Peyer's patch (tissue), 4 donors: Measurements from ENCODE around the gene PTPRJ.

Source experiments
- POLR2A ChIP-seq, 2 donors: fragments of 450-650 bp; IDR thresholded peaks; one replicate each; pipeline ENCODE4 v1.5.1; 2017; ENCODE audit warnings: antibody characterized with exemption in 2 of 2, mild to moderate bottlenecking in 2 of 2, moderate library complexity in 2 of 2
- TF ChIP-seq, protein P1 (sequence below), 6 experiments: fragments of 450-650 bp in 4 of 6; fragments of 200-600 bp in 2 of 6; sonication (generic) in 1 of 6; IDR thresholded peaks; one replicate each; pipeline ENCODE4 v1.5.1; 2017 to 2019; ENCODE audit warnings: antibody characterized with exemption in 6 of 6, mild to moderate bottlenecking in 3 of 6, moderate library complexity in 1 of 6

DNA sequence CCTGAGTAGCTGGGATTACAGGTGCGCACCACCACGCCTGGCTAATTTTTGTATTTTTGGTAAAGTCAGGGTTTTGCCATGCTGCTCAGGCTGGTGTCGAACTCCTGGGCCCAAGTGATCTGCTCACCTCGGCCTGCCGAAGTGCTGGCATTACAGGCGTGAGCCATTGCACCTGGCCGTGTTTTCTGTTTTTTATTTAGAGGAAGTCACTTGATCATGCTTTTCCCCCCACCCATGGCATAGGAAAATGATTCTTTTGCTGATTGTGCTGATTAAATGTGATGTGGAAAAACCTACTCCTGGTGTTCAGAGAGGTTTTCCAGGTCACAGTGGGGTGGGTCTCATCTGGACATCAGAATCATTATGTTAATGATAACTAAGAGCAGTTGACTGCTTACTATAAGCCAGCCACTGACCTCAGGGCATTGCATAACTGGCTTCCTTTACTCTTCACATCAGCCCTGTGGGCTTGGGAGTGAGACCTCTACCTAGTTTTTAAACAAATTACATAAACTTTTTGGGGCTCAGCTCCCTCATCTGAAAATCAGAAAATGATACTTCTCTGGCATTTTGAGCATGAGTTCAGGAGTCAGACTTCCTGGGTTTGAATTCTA, 71.0 kb downstream of the PTPRJ start:
- TF ChIP-seq, protein P1, sequence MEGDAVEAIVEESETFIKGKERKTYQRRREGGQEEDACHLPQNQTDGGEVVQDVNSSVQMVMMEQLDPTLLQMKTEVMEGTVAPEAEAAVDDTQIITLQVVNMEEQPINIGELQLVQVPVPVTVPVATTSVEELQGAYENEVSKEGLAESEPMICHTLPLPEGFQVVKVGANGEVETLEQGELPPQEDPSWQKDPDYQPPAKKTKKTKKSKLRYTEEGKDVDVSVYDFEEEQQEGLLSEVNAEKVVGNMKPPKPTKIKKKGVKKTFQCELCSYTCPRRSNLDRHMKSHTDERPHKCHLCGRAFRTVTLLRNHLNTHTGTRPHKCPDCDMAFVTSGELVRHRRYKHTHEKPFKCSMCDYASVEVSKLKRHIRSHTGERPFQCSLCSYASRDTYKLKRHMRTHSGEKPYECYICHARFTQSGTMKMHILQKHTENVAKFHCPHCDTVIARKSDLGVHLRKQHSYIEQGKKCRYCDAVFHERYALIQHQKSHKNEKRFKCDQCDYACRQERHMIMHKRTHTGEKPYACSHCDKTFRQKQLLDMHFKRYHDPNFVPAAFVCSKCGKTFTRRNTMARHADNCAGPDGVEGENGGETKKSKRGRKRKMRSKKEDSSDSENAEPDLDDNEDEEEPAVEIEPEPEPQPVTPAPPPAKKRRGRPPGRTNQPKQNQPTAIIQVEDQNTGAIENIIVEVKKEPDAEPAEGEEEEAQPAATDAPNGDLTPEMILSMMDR (IDR thresholded peaks at IDR 0.05): no peak
- no peak for TF ChIP-seq POLR2A (IDR thresholded peaks at IDR 0.05)
